ENCODE results near the gene CSTPP1. TPM values are rescaled to one million over a fixed set of nuclear protein-coding genes. Genes with fewer than 3 reads are reported as not detected.

Gene CSTPP1
- total and polyA plus RNA-seq, 2 of the 8 experiments (the other 6 are each of a cell fraction or from before 2014, with no cell fraction given) = 24.2 to 28.7 TPM

GRCh38 chr11:47189100-47189834 is 252.7 kb downstream of the CSTPP1 start:
- POLR2A ChIA-PET (ENCODE audit: partially characterized antibody) = interaction anchor here (0.9 to 3.6 kb wide), 6 partner anchors 10 to 132 kb away, joined by 3 to 49 read pairs (median 6); partner anchors contain the start of gene DDB2
- Histone ChIP-seq H4K20me1 (replicated peaks in 1 of 2; ENCODE audit: control insufficient read depth in 1 of 2, insufficient read depth in 2 of 2, low read length in 2 of 2) (no peaks in the 10 kb centered on the region), H4K5ac (ENCODE audit: insufficient read length, low read depth, low read length) (no peak overlapping the region), H3K27ac (ENCODE audit: low read depth, low read length) (no peak overlapping the region), H3K9me3 (ENCODE audit: insufficient read depth in 2 of 2, low read depth in 1 of 2, low read length in 1 of 2) (no peaks in the 10 kb centered on the region), H4K91ac (replicated peaks; ENCODE audit: insufficient read length, low read length) (no peak overlapping the region), H2AFZ (ENCODE audit: low read length) (no peak overlapping the region), H2BK15ac (ENCODE audit: low read length) (no peak overlapping the region), H3K4me2 (ENCODE audit: insufficient read depth in 1 of 2, low read depth in 2 of 2, low read length in 2 of 2) (no peak overlapping the region), H3K23ac (ENCODE audit: insufficient read length) (no peak overlapping the region), H3K56ac (replicated peaks; ENCODE audit: insufficient read length, low read depth, low read length) (no peak overlapping the region), H4K8ac (ENCODE audit: extremely low read depth, insufficient read depth, low read length) (no peak overlapping the region), H3K79me2 (ENCODE audit: control insufficient read depth in 1 of 2, insufficient read depth in 2 of 2, low read length in 2 of 2) (peaks cover 0 to 4% of the 10 kb centered on the region in 2 experiments; a peak in 3 of 4 replicates), H3K4ac (replicated peaks; ENCODE audit: insufficient read length, low read depth, low read length) (no peak overlapping the region), H2BK20ac (ENCODE audit: low read length) (no peak overlapping the region), H3K4me3 (ENCODE audit: extremely low read depth in 1 of 4, insufficient read depth in 2 of 4, low read depth in 3 of 4, low read length in 4 of 4) (no peak overlapping the region), H3K36me3 (ENCODE audit: control insufficient read depth in 2 of 4, insufficient read depth in 4 of 4, low read length in 3 of 4) (no peaks in the 10 kb centered on the region; a peak in 1 of 8 replicates), H2AK5ac (ENCODE audit: low read depth, low read length) (no peak overlapping the region), H3K18ac (ENCODE audit: extremely low read depth, low read length) (no peak overlapping the region), H2BK5ac (ENCODE audit: low read depth, low read length) (no peak overlapping the region), H3K27me3 (replicated peaks in 1 of 4; ENCODE audit: control insufficient read depth in 3 of 4, extremely low read depth in 1 of 4, insufficient read depth in 3 of 4, low read length in 3 of 4) (peaks cover 0 to 6% (median 0%) of the 10 kb centered on the region in 4 experiments; a peak in 3 of 7 replicates), H3K14ac (ENCODE audit: insufficient read length) (no peak overlapping the region), H3K23me2 (ENCODE audit: low read depth, low read length) (peaks cover 12% of the 10 kb centered on the region; the same call in 1 of the 2 replicates), H3K9ac (replicated peaks in 1 of 4; ENCODE audit: extremely low read depth in 1 of 4, low read depth in 3 of 4, low read length in 3 of 4) (no peak overlapping the region), H3K79me1 (ENCODE audit: low read depth, low read length) (no peaks in the 10 kb centered on the region), H2BK12ac (ENCODE audit: low read depth, low read length) (no peak overlapping the region), H3K4me1 (replicated peaks in 1 of 4; ENCODE audit: control insufficient read depth in 3 of 4, insufficient read depth in 4 of 4, low read length in 3 of 4) (peaks cover 0 to 7% (median 6%) of the 10 kb centered on the region in 4 experiments; a peak in 5 of 7 replicates), H2BK120ac (replicated peaks; ENCODE audit: low read depth, low read length) (no peak overlapping the region)
- DNase-seq (ENCODE audit: low read depth in 1 of 2, low spot score in 2 of 2) = no peak
- TF ChIP-seq TAF7 (optimal IDR thresholded peaks at IDR 0.05; ENCODE audit: borderline replicate concordance, low read depth, low read length) = no peak
- CTCF ChIA-PET (ENCODE audit: partially characterized antibody) = interaction anchor here (1.3 to 16.6 kb wide), 4 partner anchors 11 to 44 kb away, joined by 3 to 247 read pairs (median 19); partner anchors contain the start of genes ARFGAP2 and DDB2
- 90% methylated on average over 11 of the region's 11 CpGs; no CpG with 5 or more reads in 1 of the 2 experiments for WGBS, 2 experiments (ENCODE audit: extremely low coverage in 1 of 2, insufficient coverage in 1 of 2, insufficient read length in 1 of 2, insufficient replicate concordance in 2 of 2, low coverage in 1 of 2, low lambda C conversion rate in 2 of 2, missing lambda C conversion rate in 1 of 2)
- no peak for FAIRE-seq
